Measurements from ENCODE around the gene DOCK9. TPM values are rescaled to one million over a fixed set of nuclear protein-coding genes. Genes with fewer than 3 reads are reported as not detected.

DOCK9 gene
- total RNA-seq, 1 donor from 2014 or later, result 170 TPM

- intact Hi-C loops (cut with DNase I), result no loop called here
- Histone ChIP-seq H3K36me3 (peaks cover 17% of the 10 kb centered on the region), H3K27ac (no peak overlapping the region), H3K9me3 (no peaks in the 10 kb centered on the region), H3K4me3 (no peak overlapping the region), H3K4me1 (peaks cover 5% of the 10 kb centered on the region), H3K27me3 (no peaks in the 10 kb centered on the region)
- DNase-seq (no peak), ATAC-seq (no peak)
- TF ChIP-seq CTCF (IDR thresholded peaks at IDR 0.05), result no peak
Measured at GRCh38 chr13:98921786-98922185, 56.1 kb downstream of the DOCK9 start.

- DNase-seq (no peak), ATAC-seq (no peak)
- Histone ChIP-seq H3K4me1 (peaks cover 5% of the 10 kb centered on the region), H3K9me3 (no peaks in the 10 kb centered on the region), H3K27ac (no peak overlapping the region), H3K36me3 (peaks cover 17% of the 10 kb centered on the region), H3K27me3 (no peaks in the 10 kb centered on the region), H3K4me3 (no peak overlapping the region)
- intact Hi-C loops (cut with DNase I), result no loop called here
- no peak for TF ChIP-seq CTCF (IDR thresholded peaks at IDR 0.05)
Measured at GRCh38 chr13:98921015-98921580, 56.8 kb downstream of the DOCK9 start.

GRCh38 chr13:98919566-98919965, 58.3 kb downstream of the DOCK9 start:
- Histone ChIP-seq H3K9me3 (no peaks in the 10 kb centered on the region), H3K36me3 (peaks cover 17% of the 10 kb centered on the region), H3K27ac (no peak overlapping the region), H3K4me3 (no peak overlapping the region), H3K4me1 (peaks cover 5% of the 10 kb centered on the region), H3K27me3 (no peaks in the 10 kb centered on the region)
- intact Hi-C loops (cut with DNase I), result no loop called here
- ATAC-seq (no peak), DNase-seq (no peak)
- TF ChIP-seq CTCF (IDR thresholded peaks at IDR 0.05), result no peak

- no peaks in the 10 kb centered on the region for H3K27me3 ChIP-seq
- peaks cover 5% of the 10 kb centered on the region for H3K4me1 ChIP-seq
- ATAC-seq, result no peak
- DNase-seq, result no peak
- H3K36me3 ChIP-seq, result peaks cover 17% of the 10 kb centered on the region
- H3K9me3 ChIP-seq, result no peaks in the 10 kb centered on the region
- no peak overlapping the region for H3K27ac ChIP-seq
- no peak overlapping the region for H3K4me3 ChIP-seq
- no peak for TF ChIP-seq CTCF (IDR thresholded peaks at IDR 0.05)
- intact Hi-C loops (cut with DNase I), result no loop called here
Measured at GRCh38 chr13:98918771-98919170, 59.1 kb downstream of the DOCK9 start.

- intact Hi-C loops (cut with DNase I), result no loop called here
- DNase-seq (no peak), ATAC-seq (no peak)
- no peaks in the 10 kb centered on the region for H3K27me3 ChIP-seq
- H3K36me3 ChIP-seq, result peaks cover 14% of the 10 kb centered on the region
- no peak overlapping the region for H3K27ac ChIP-seq
- TF ChIP-seq CTCF (IDR thresholded peaks at IDR 0.05), result no peak
- no peaks in the 10 kb centered on the region for H3K9me3 ChIP-seq
- H3K4me3 ChIP-seq, result no peak overlapping the region
- peaks cover 5% of the 10 kb centered on the region for H3K4me1 ChIP-seq
Measured at GRCh38 chr13:98917116-98917515, 60.7 kb downstream of the DOCK9 start.

- ATAC-seq, result peak; percentile 77
- DNase-seq, result no peak
- no peak for TF ChIP-seq CTCF (IDR thresholded peaks at IDR 0.05)
- Histone ChIP-seq H3K9me3 (no peaks in the 10 kb centered on the region), H3K36me3 (peaks cover 7% of the 10 kb centered on the region), H3K4me3 (no peak overlapping the region), H3K27me3 (no peaks in the 10 kb centered on the region), H3K4me1 (peaks cover 5% of the 10 kb centered on the region), H3K27ac (no peak overlapping the region)
- intact Hi-C loops (cut with DNase I), result no loop called here
Measured at GRCh38 chr13:98916403-98916802, 61.5 kb downstream of the DOCK9 start.
